SU-DHL-6 (cell line): ENCODE data around the gene EOLA2.
"Not testable (repeated sequence)": the region's sequence is repeated elsewhere in the genome, so short reads cannot be mapped to it uniquely, and the experiment has no call there.

Experiments
- CTCF ChIP-seq: fragments of 200-600 bp; sonication (generic); IDR thresholded peaks from one replicate; pipeline ENCODE4 v1.5.1; 2017; ENCODE audit warnings: antibody characterized with exemption, mild to moderate bottlenecking, low read length, moderate library complexity; ENCODE audit not compliant: insufficient read depth, poor library complexity, severe bottlenecking
- EZH2phosphoT487 ChIP-seq: fragments of 200-600 bp; sonication (generic), shearing (Covaris generic); conservative IDR thresholded peaks from 2 replicates; pipeline ENCODE4 v1.6.1; 2018; ENCODE audit warnings: mild to moderate bottlenecking, antibody characterized with exemption, low read length, moderate library complexity, mixed read lengths

DNA sequence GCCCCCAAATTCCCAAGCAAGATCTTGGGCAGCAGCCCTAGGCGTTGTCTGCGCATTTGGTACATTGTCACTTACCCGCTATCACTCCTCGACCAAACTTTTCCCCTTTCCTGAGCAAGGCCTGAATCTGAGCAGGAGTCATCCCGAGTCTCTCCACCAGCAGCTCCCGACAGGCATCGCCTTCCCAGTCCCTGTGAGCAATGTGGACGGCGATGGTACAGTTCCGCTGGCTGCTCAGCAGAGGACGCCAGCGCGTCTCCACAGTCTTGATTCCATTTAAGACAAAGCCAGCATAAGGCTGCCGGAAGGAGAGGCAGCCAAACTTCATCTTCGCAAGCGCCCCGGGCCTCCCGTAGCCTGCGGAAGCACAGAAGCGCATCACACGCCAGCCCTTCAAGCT, 4.7 kb downstream of the EOLA2 start:
- TF ChIP-seq CTCF, EZH2phosphoT487: not testable (repeated sequence)
